ENCODE data around the gene AP2S1.

AP2S1 gene

GRCh38 chr19:46867170-46867569 lies 16.5 kb upstream of the AP2S1 start:
- H3K4me3 ChIP-seq (ENCODE audit: control insufficient read depth, low read depth, low read length) = no peak overlapping the region
- no peak for DNase-seq (ENCODE audit: low read depth)
- TF ChIP-seq CTCF (IDR thresholded peaks at IDR 0.05; ENCODE audit: control insufficient read depth, insufficient read depth, low read depth, low read length, missing control alignments) = no peak

GRCh38 chr19:46866407-46867136 lies 15.9 kb upstream of the AP2S1 start:
- no peak for TF ChIP-seq CTCF (IDR thresholded peaks at IDR 0.05; ENCODE audit: control insufficient read depth, insufficient read depth, low read depth, low read length, missing control alignments)
- DNase-seq (ENCODE audit: low read depth) = no peak
- no peak overlapping the region for H3K4me3 ChIP-seq (ENCODE audit: control insufficient read depth, low read depth, low read length)

- no peak for TF ChIP-seq CTCF (IDR thresholded peaks at IDR 0.05; ENCODE audit: control insufficient read depth, insufficient read depth, low read depth, low read length, missing control alignments)
- DNase-seq (ENCODE audit: low read depth) = no peak
- H3K4me3 ChIP-seq (ENCODE audit: control insufficient read depth, low read depth, low read length) = peak overlapping the region; percentile 82
Observed at GRCh38 chr19:46863818-46864629, 13.4 kb upstream of the AP2S1 start.

- no peak for DNase-seq (ENCODE audit: low read depth)
- TF ChIP-seq CTCF (IDR thresholded peaks at IDR 0.05; ENCODE audit: control insufficient read depth, insufficient read depth, low read depth, low read length, missing control alignments) = no peak
- H3K4me3 ChIP-seq (ENCODE audit: control insufficient read depth, low read depth, low read length) = peak overlapping the region; percentile 82
Observed at GRCh38 chr19:46862974-46863632, 12.5 kb upstream of the AP2S1 start.

GRCh38 chr19:46862503-46862834 lies 11.8 kb upstream of the AP2S1 start:
- no peak for DNase-seq (ENCODE audit: low read depth)
- TF ChIP-seq CTCF (IDR thresholded peaks at IDR 0.05; ENCODE audit: control insufficient read depth, insufficient read depth, low read depth, low read length, missing control alignments) = no peak
- H3K4me3 ChIP-seq (ENCODE audit: control insufficient read depth, low read depth, low read length) = peak overlapping the region; percentile 82

GRCh38 chr19:46861691-46862502 lies 11.3 kb upstream of the AP2S1 start:
- peak overlapping the region; percentile 82 for H3K4me3 ChIP-seq (ENCODE audit: control insufficient read depth, low read depth, low read length)
- TF ChIP-seq CTCF (IDR thresholded peaks at IDR 0.05; ENCODE audit: control insufficient read depth, insufficient read depth, low read depth, low read length, missing control alignments) = no peak
- no peak for DNase-seq (ENCODE audit: low read depth)

All from AG09309 (cell line).